ENCODE data around the gene HBP1. TPM values are rescaled to one million over a fixed set of nuclear protein-coding genes. Genes with fewer than 3 reads are reported as not detected.
A peak's percentile ranks its signal among the peaks of the same experiment; 100 is the strongest.
"Not testable (repeated sequence)": the region's sequence is repeated elsewhere in the genome, so short reads cannot be mapped to it uniquely, and the experiment has no call there.

Gene HBP1
- polyA plus RNA-seq, 12 donors: 54.5 to 111 (median 70.4) TPM; not detected in 1

DNA sequence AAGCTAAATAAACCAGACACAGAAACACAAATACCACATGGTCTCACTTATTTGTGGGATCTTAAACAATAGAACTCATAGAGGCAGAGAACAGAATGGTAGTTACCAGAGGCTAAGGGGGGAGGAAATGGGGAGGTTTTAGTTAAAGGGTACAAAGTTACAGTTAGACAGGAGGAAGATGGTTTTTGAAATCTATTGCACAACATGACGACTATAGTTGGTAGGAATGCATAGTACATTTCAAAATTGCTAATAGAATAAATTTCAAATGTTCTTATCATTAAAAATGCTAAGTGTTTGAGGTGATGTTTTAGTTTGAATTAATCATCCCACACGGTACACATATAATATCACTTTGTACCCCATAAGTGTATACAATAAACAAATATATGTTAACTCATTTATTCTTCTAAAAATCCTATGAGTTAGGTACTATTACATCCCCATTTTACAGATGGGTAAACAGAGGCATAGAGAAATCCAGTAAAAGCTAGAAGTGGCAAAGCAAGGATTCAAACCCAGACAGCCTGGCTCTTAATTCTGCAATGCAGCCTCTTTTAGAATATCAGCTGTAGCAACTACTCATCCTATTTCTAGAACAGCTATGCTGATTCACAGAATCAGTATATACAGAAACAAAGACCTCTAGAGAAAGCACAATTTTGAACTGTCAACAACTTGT is 50.9 kb downstream of the HBP1 start:
- DNase-seq: no peak

DNA sequence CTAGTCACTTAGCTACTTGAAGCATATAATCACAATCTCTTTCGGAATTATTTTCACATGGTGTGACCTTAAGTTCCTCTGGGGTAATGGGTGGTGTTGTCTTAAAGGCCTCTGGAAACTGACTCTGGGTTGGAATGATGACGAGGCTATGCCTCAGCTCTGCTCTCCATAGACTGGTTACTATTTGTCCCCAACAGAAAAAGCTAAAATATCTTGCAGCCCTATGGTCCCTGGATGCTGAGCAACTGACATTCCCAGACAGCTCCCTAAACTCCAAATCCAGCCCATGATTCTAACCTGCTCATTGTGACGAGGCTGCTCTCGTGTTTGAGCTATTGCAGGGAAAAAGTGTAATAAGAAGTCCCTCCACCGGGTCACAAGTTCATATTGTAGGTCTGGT is 51.6 kb downstream of the HBP1 start:
- DNase-seq: no peak

DNA sequence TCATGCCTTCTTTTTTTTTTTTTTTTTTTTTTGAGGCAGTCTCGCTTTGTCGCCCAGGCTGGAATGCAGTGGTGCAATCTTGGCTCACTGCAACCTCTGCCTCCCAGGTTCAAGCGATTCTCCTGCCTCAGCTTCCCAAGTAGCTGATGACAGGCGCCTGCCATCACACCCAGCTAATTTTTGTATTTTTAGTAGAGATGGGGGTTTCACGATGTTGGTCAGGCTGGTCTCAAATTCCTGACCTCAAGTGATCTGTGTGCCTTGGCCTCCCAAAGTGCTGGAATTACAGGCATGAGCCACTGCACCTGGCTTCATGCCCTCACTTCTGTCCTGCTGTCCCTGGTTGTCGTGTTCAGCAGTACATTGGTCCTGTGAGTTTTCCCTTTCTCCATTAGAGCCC is 52.0 kb downstream of the HBP1 start:
- DNase-seq: not testable (repeated sequence)

DNA sequence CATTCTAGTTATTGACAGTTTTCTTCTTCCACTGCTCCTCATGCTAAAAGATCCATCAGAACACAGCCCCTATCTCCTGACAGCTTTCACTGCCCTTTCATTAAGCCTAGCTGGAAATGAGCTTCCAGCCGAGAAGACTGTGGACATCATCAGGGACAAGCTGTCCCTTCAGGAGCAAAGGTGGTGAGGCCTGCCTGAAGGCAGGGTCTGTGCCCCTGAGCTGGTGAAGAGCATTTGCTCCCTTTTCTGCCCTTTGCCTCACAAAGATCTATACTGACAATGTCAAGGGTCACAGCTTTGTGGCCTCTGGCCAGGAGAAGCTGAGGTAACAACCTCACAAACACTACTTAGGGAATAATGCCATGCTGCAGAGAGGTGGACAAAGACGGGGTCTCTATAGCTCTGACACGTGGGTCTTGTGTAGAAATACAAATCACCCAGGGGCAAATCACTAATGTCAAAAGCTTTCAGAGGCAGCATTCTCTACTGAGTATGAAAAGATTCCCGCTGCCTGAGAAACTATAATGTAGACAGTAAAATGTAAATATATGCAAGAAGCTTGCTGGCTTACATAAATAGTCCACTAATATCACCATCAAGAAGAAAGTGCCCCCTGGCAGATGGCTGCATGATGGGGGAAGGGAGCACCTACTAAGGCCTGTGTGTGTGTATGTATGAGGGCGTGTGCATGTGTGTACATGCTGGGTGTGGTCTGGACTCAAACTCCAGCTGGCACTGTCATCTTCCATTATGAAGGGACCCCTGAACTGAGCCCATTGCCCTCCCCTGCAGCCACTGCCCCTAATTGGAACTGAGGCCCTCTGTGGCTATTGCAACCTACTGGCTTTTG is 55.8 kb downstream of the HBP1 start:
- DNase-seq: no peak

DNA sequence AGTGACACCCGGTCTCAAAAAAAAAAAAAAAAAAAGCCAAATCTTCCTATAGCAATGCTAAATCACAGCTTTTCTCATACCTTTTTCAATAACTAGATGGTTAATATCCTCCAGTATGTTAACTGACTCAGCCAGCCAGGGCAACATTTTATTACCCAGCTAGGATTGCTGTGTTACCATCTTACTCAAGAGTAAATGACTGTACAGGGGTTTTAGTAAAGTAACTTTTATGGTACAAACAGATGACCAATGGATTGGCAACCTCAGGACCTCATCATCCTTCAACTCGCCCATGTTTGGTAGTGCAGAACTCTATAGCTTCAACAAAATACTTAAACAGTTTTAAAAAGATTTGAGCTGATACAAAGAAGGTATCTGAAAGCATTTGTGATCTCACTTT is 59.5 kb downstream of the HBP1 start:
- no peak for DNase-seq

DNA sequence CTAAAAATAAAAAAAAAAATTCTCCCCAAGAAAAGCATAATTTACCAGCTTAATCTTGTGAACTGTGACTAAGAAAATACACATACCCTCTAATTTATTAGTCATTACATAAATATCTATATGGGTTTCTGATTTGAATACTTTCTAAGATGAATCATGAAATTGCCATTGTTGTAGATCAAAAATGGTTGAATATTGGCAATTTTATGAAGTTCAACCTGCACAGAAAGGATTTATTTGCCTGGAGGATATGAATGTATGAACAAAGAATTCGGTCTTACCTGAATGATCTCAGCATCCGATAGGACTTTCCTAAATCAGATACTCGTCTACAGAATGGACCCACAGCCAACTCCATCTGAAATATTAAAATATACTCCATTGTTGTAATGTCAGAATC is 61.5 kb downstream of the HBP1 start:
- no peak for DNase-seq

DNA sequence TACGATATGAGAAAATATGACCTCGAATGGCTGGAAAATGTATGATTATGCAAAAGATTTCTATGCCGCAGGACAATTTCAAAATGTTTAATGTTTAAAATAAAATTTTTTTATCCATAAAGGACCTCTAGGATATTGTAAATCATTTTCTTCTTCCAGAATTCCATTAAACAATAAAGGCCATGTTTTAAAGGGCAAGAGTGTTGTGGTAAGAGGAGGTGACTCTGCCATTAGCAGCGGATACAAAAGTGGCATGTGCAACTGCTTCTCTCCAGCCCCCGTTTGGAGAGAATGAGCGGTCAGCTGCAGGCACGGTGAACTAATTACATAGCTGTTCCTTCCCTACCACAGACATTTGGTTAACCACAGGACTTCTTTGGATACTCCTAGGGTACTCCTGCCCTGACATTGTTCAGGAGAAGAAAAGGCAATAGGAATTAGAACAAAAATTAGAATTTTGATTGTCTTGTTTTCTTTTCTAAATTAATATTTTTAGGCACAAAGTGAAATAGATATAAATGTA is 63.8 kb downstream of the HBP1 start:
- no peak for DNase-seq

DNA sequence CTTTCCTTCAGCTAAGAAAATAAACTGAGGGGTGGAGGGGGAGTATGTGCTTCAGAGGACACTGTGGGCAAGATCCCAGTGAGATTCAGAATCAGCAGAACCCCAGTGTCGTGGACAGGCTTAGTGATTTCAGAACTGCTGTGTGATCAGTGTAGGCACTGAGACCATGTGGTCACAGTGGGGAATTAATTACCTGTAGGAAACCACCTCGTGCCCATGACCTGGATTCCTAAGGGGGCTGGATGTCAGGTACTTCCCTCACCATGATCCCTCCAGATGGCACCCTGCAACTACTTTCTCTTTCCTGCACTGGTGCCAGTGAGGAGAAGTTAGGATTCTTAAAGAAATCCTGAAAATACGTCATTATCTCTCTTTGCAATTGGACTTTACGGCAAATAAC is 64.4 kb downstream of the HBP1 start:
- no peak for DNase-seq

DNA sequence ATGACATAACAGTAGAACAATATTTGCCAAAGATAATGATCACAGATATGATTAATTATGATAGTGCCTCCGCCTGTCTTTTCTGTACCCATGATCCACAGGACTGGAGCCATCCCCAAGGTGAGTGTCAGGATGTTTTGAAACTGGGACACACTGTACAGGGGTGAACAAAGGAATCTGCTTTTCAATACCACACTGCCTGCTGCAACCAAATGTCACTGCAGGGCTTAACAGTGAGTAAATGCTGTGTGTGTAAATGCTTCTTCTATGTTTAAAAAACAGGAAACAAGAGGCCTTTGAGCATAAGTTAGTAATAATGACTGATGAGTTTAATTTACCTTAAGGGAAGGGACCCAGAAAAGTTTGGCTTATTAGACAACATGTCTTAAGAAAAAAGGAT is 65.2 kb downstream of the HBP1 start:
- DNase-seq: no peak

DNA sequence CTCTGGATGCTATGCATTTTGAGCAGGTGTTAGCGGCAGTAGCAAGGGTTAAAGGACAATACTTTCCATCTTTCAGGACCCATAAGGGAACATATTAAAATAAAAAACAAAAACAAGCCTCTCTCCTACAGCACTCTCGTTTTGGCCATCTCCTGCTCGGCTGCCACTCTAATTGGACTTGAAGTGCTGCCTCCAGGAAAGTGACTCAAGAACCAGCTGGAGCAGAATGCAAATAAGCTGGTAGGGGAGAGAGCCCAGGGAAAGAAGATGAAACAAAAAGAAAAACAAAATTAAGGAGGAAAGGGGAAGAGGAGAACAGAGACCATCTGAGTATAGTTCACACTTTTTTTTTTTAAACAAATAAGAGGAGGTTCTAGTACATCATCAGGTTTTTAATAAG is 65.6 kb downstream of the HBP1 start:
- no peak for DNase-seq

DNA sequence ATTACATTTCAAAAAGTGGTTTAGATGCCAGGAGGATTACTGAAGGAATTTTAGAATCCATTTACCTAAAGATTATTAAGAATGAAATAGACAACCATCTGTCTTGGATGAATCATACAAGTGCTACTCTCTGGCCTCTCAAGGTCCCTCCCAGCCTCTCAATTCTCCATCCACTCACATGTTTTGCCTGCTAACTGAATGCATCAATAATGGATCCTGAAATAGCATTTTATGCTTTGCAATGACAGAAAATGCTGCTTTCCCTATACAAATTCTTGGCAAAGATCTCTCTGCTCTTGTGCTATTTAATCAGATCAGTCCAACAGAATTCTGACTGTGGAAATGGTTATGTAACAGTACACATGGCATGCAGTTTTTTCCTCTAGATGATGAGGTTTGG is 68.1 kb downstream of the HBP1 start:
- peak; percentile 14 for DNase-seq

DNA sequence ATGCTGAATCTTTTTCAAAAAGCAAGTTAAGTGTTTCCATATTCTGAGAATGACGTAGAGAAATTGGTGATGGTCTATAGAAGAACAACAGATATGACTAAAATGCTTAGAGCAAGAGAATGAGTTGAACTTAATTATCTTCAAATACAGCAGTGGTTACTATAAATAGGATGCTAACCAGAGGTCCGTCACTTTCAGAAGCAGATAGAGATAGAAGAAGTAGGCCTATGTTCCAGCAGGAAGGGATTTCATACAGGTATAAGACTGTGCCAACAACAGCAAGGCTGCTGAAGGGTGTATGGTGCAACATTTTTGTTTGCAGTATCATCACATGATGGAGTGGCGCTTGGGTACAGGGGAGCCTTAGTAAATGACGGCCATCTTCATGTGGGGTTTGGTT is 68.6 kb downstream of the HBP1 start:
- no peak for DNase-seq

DNA sequence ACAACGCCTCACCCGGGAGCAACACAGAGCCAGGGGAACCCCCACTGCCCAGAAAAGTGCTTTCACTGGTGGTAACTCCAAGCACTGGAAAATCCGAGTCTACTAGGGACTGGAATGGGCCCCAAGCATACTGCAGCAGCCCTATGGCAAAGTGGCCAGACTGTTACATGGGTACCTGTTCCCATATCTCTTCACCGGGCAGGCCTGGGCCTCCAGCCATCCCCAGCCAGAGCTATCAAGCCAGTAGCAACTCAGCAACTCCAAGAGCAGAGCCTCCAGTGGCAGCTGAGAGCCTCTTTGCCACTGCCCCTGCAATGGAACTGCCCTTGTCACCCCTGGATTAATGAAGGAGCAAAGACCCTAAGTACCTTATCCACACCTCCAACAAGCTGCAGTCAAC is 73.5 kb downstream of the HBP1 start:
- DNase-seq: no peak

DNA sequence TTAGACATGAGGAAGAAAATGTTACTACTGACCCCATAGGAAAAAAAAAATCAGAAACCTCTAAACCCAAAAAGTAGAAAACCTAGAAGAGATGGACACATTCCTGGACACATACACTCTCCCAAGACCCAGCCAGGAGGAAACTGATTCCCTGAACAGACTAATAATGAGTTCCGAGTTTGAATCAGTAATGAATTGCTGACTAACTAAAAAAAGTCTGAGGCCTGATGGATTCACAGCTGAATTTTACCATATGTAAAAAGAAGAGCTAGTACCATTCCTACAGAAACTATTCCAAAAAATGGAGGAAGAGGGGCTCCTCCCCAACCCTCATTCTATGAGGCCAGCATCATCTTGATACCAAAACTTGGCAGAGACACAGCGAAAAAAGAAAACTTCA is 75.8 kb downstream of the HBP1 start:
- DNase-seq: no peak

DNA sequence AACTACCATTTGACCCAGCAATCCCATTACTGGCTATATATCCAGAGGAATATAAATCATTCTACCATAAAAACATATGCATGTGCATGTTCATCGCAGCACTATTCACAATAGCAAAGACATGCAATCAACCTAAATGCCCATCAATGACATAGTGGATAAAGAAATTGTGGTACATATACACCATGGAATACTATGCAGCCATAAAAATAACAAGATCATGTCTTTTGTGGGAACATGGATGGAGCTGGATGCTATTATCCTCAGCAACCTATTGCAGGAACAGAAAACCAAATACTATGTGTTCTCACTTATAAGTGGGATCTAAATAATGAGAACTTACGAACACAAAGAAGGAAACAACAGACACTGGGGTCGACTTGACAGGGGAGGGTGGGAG is 78.0 kb downstream of the HBP1 start:
- DNase-seq: not testable (repeated sequence)

DNA sequence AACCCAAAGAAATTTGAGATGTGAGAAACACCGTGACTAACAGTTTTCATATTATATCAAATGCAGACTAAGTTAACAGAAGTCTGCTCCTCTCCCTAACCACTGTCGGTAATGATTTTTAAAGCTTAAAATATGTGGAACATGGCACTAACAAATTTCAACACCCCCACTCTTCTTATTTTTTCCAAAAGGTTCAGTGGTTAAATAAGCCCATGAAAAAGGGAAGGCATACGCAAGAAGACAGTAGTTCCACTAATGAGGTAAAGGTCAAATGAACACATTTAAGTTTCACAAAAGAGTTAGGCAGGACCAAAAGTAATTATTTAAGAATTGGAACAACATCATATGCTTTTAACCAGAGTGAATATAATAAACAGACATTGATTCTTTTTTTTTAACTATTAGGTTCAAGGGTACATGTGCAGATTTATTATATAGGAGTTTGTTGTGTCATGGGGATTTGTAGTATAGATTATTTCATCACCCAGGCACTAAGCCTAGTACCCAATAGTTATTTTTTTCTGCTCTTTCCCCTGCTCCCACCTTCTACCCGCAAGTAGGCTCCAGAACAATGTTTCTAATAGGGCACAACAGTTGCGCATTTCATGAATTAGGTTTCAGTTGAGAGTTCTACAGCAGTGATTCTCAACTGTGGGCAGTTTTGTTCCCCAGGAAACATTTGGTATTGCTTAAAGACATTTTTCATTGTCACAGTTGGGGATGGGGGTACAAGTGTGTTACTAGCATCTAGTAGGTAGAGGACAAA is 79.9 kb downstream of the HBP1 start:
- DNase-seq: no peak

DNA sequence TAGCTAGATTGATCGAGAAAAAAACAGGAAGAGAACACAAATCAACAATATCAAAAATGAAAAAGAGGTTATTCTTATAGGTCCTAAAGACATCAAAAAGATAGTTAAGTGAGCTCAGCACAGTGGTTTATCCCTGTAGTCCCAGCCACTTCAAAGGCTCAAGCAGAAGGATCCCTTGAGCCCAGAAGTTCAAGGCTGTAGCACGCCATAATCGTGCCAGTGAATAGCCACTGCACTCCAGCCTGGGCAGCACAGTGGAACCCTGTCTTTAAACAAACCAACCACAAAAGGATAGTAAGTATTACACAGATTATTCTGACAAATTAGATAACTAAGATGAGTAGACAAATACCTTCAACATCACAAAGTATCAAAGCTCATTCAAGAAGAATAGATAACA is 83.2 kb downstream of the HBP1 start:
- DNase-seq: no peak

Other genes with a start within 250 kb of the HBP1 start
- gene PRKAR2B, start 124.3 kb upstream of the HBP1 start, polyA plus RNA-seq (ENCODE audit: insufficient read length in 12 of 12): 10 to 100 TPM in 1 of 12 donors, 1 to 10 TPM in 10, not detected in 1; 4.6 to 11.4 (median 5.6) TPM